Chondrocyte (in vitro differentiated cells): ENCODE results near the gene PROSER3. TPM values are rescaled to one million over a fixed set of nuclear protein-coding genes. Genes with fewer than 3 reads are reported as not detected.

Experiments
- DNase-seq: peaks from one replicate; pipeline ENCODE4 v3.0.0; 2021; ENCODE audit warnings: mixed read lengths, low spot score
- H3K27ac Mint-ChIP-seq: one replicate; pipeline ENCODE4 v1.8.0; 2021; ENCODE audit warnings: mild to moderate bottlenecking, moderate library complexity, mixed read lengths; ENCODE audit not compliant: unreplicated experiment
- H3K27me3 Mint-ChIP-seq: 2 replicates; pipeline ENCODE4 v1.8.0; 2021; ENCODE audit warnings: low read depth, mixed read lengths
- H3K36me3 Mint-ChIP-seq: 2 replicates; pipeline ENCODE4 v1.8.0; 2021; ENCODE audit warnings: low read depth, mixed read lengths
- H3K4me1 Mint-ChIP-seq: 2 replicates; pipeline ENCODE4 v1.8.0; 2021; ENCODE audit warnings: low read depth, mild to moderate bottlenecking, mixed read lengths
- H3K4me3 Mint-ChIP-seq: one replicate; pipeline ENCODE4 v1.8.0; 2021; ENCODE audit warnings: mild to moderate bottlenecking, moderate library complexity, mixed read lengths; ENCODE audit not compliant: unreplicated experiment
- H3K9me3 Mint-ChIP-seq: 2 replicates; pipeline ENCODE4 v1.8.0; 2021; ENCODE audit warnings: low read depth, mixed read lengths
- CTCF ChIP-seq: fragments of 200-600 bp; sonication (generic); IDR thresholded peaks from 2 replicates; pipeline ENCODE4 v1.5.0; 2021; ENCODE audit warnings: antibody characterized with exemption, mild to moderate bottlenecking, moderate library complexity
- total RNA-seq: library from RNA; stranded (reverse); gene quantifications from 3 replicates; pipeline ENCODE4 v1.2.1, GENCODE V29; 2021

The PROSER3 gene
- total RNA-seq, 1 donor from 2014 or later = 17.4 TPM

GRCh38 chr19:35748106-35749020 is 9.6 kb upstream of the PROSER3 start, which contains the start of gene LIN37:
LIN37 (plus strand) TSS chr19:35748576; CDS start chr19:35748725, 149 bp downstream.
- peak; percentile 98 for DNase-seq
- Mint-ChIP-seq H3K27ac (peak within 1 kb of the TSS; percentile 92), H3K4me3 (peak within 1 kb of the TSS; percentile 99), H3K4me1 (peaks cover 55% of the 10 kb centered on the region), H3K36me3 (no peaks in the 10 kb centered on the region), H3K9me3 (no peaks in the 10 kb centered on the region), H3K27me3 (no peaks in the 10 kb centered on the region)
- no peak for TF ChIP-seq CTCF

- H3K27ac Mint-ChIP-seq = peak overlapping the region; percentile 54
- no peaks in the 10 kb centered on the region for H3K9me3 Mint-ChIP-seq
- no peak for TF ChIP-seq CTCF
- H3K27me3 Mint-ChIP-seq = no peaks in the 10 kb centered on the region
- no peak for DNase-seq
- H3K4me1 Mint-ChIP-seq = peaks cover 48% of the 10 kb centered on the region
- peaks cover 5% of the 10 kb centered on the region for H3K36me3 Mint-ChIP-seq
- peak overlapping the region; percentile 99 for H3K4me3 Mint-ChIP-seq
These were observed 7.8 kb upstream of the PROSER3 start for GRCh38 chr19:35750167-35750566.

- Mint-ChIP-seq H3K4me1 (peaks cover 43% of the 10 kb centered on the region), H3K9me3 (no peaks in the 10 kb centered on the region), H3K36me3 (peaks cover 8% of the 10 kb centered on the region), H3K27me3 (no peaks in the 10 kb centered on the region), H3K27ac (no peak overlapping the region), H3K4me3 (no peak overlapping the region)
- DNase-seq = peak; percentile 86
- TF ChIP-seq CTCF = no peak
These were observed 5.9 kb upstream of the PROSER3 start for GRCh38 chr19:35751839-35752745.

- DNase-seq = peak; percentile 87
- no peak overlapping the region for H3K27ac Mint-ChIP-seq
- H3K36me3 Mint-ChIP-seq = peaks cover 8% of the 10 kb centered on the region
- no peaks in the 10 kb centered on the region for H3K9me3 Mint-ChIP-seq
- TF ChIP-seq CTCF = no peak
- H3K27me3 Mint-ChIP-seq = no peaks in the 10 kb centered on the region
- no peak overlapping the region for H3K4me3 Mint-ChIP-seq
- H3K4me1 Mint-ChIP-seq = peaks cover 45% of the 10 kb centered on the region
These were observed 5.1 kb upstream of the PROSER3 start for GRCh38 chr19:35752746-35753350.
